HepG2 (cell line): ENCODE results near the gene PRDX5. TPM values are rescaled to one million over a fixed set of nuclear protein-coding genes. Genes with fewer than 3 reads are reported as not detected.

ENCODE experiments used
- ATAC-seq: fragments of 200-7000 bp; cut with Tn5 transposase; 3 replicates; pipeline ENCODE4 v1.9.1; 2020; ENCODE audit warnings: mild to moderate bottlenecking, moderate library complexity
- BruUV-seq: library from RNA; stranded (reverse); fragments of 400-500 nt; replicated peaks from 2 replicates; lab custom pipeline; 2021; lab: Mats Ljungman, UMichigan
- CTCF ChIA-PET: fragments of 300-600 bp; formaldehyde crosslinking; extraction: SDS; loops from one replicate; lab custom pipeline; 2021; ENCODE audit warnings: low total read pairs, inconsistent platforms, low intra/inter-chr PET ratio; lab: Yijun Ruan, JAX
- POLR2A ChIA-PET: fragments of 350-600 bp; sonication (Branson Sonifier 250); formaldehyde crosslinking; loops from one replicate; lab custom pipeline; 2020; ENCODE audit warnings: antibody characterized with exemption, inconsistent platforms; lab: Yijun Ruan, JAX
- DNase-seq: peaks from one replicate; pipeline ENCODE4 v3.0.0-alpha.2; 2015; ENCODE audit warnings: low spot score
- FAIRE-seq: peaks from 3 replicates; lab custom pipeline; 2011; peaks lifted over from hg19 to GRCh38; lab: Jason Lieb, UNC
- H2AFZ ChIP-seq: one replicate; pipeline ENCODE4 v1.6.1; 2011; ENCODE audit warnings: low read length, inconsistent platforms
- H3K27ac ChIP-seq: fragments of 300-600 bp; 3 replicates; pipeline ENCODE4 v1.8.0; 2011; ENCODE audit warnings: mixed run types, mild to moderate bottlenecking, mixed read lengths, low read length, inconsistent platforms; ENCODE audit not compliant: insufficient read depth; ENCODE audit errors: extremely low read length
- H3K27me3 ChIP-seq, 2 experiments: fragments of 200-600 bp in 1 of 2; 2 replicates in 1 of 2; 3 replicates in 1 of 2; pipeline versions ENCODE4 v1.6.0 to v1.8.0; 2011; ENCODE audit warnings: low read length in 2 of 2, mild to moderate bottlenecking in 2 of 2, moderate library complexity in 2 of 2, inconsistent platforms in 1 of 2; ENCODE audit not compliant: insufficient read depth in 2 of 2, control insufficient read depth in 1 of 2
- H3K36me3 ChIP-seq, 2 experiments: fragments of 200-600 bp in 1 of 2; replicated peaks in 1 of 2; 2 replicates in 1 of 2; 3 replicates in 1 of 2; pipeline versions ENCODE4 v1.5.1 to v1.8.0; 2011; ENCODE audit warnings: low read length in 2 of 2, inconsistent platforms in 1 of 2; ENCODE audit not compliant: insufficient read depth in 2 of 2, control insufficient read depth in 1 of 2
- H3K4me1 ChIP-seq: 2 replicates; pipeline ENCODE4 v1.5.1; 2012; ENCODE audit warnings: low read length, inconsistent platforms; ENCODE audit not compliant: insufficient read depth
- H3K4me2 ChIP-seq: 2 replicates; pipeline ENCODE4 v1.6.0; 2011; ENCODE audit warnings: low read depth, low read length, inconsistent platforms
- H3K4me3 ChIP-seq, 3 experiments: fragments of 200-600 bp in 1 of 3; sonication (generic), shearing (Covaris generic) in 1 of 3; replicated peaks in 1 of 3; 2 replicates each; pipeline ENCODE4 v1.5.1; 2011 to 2016; ENCODE audit warnings: low read length in 3 of 3, inconsistent platforms in 2 of 3, low read depth in 2 of 3, mild to moderate bottlenecking in 2 of 3, control low read depth in 1 of 3, mixed read lengths in 1 of 3; ENCODE audit not compliant: insufficient read depth in 1 of 3
- H3K79me2 ChIP-seq: one replicate; pipeline ENCODE4 v1.6.1; 2011; ENCODE audit warnings: low read length, inconsistent platforms; ENCODE audit not compliant: insufficient read depth
- H3K9ac ChIP-seq: 2 replicates; pipeline ENCODE4 v1.6.0; 2011; ENCODE audit warnings: mild to moderate bottlenecking, low read depth, low read length, inconsistent platforms; ENCODE audit not compliant: insufficient read depth
- H3K9me3 ChIP-seq: 2 replicates; pipeline ENCODE4 v1.5.1; 2012; ENCODE audit warnings: mild to moderate bottlenecking, low read length
- H4K20me1 ChIP-seq: 2 replicates; pipeline ENCODE4 v1.6.0; 2011; ENCODE audit warnings: inconsistent platforms, mild to moderate bottlenecking, low read length, moderate library complexity; ENCODE audit not compliant: insufficient read depth
- CAMTA2 ChIP-seq: sonication (generic); formaldehyde crosslinking; IDR thresholded peaks from 2 replicates; pipeline ENCODE4 v1.4.0; 2020; ENCODE audit warnings: mild to moderate bottlenecking, missing genetic modification reagents, borderline replicate concordance
- CBFB ChIP-seq: sonication (generic); formaldehyde crosslinking; IDR thresholded peaks from 2 replicates; pipeline ENCODE4 v1.4.0; 2020; ENCODE audit warnings: missing genetic modification reagents
- CREM ChIP-seq, 2 experiments: sonication (generic) in 1 of 2; formaldehyde crosslinking in 1 of 2; IDR thresholded peaks; 2 replicates each; pipeline versions ENCODE4 v1.4.0 to v1.6.1; 2016 to 2020; ENCODE audit warnings: antibody characterized with exemption in 1 of 2, mild to moderate bottlenecking in 1 of 2, missing genetic modification reagents in 1 of 2
- ELF1 ChIP-seq: sonication (generic); formaldehyde crosslinking; IDR thresholded peaks from 2 replicates; pipeline ENCODE4 v1.4.0; 2020; ENCODE audit warnings: missing genetic modification reagents
- FOSL1 ChIP-seq: sonication (generic); formaldehyde crosslinking; IDR thresholded peaks from 2 replicates; pipeline ENCODE4 v1.9.0; 2021; ENCODE audit warnings: missing genetic modification reagents, borderline replicate concordance
- JUND ChIP-seq: sonication (generic); formaldehyde crosslinking; IDR thresholded peaks from 2 replicates; pipeline ENCODE4 v1.8.0; 2022; ENCODE audit warnings: mild to moderate bottlenecking, missing genetic modification reagents
- ONECUT2 ChIP-seq: sonication (generic); formaldehyde crosslinking; IDR thresholded peaks from 2 replicates; pipeline ENCODE4 v1.4.0; 2020; ENCODE audit warnings: missing genetic modification reagents
- SALL1 ChIP-seq: sonication (generic); formaldehyde crosslinking; IDR thresholded peaks from 2 replicates; pipeline ENCODE4 v1.8.0; 2022; ENCODE audit warnings: mild to moderate bottlenecking, missing genetic modification reagents
- ZFP36L2 ChIP-seq: sonication (generic); formaldehyde crosslinking; IDR thresholded peaks from 2 replicates; pipeline ENCODE4 v1.4.0; 2020; ENCODE audit warnings: missing genetic modification reagents
- ZNF768 ChIP-seq: sonication (generic); formaldehyde crosslinking; IDR thresholded peaks from 2 replicates; pipeline ENCODE4 v1.4.0; 2020; ENCODE audit warnings: missing genetic modification reagents
- ZNF790 ChIP-seq: sonication (generic); formaldehyde crosslinking; IDR thresholded peaks from 2 replicates; pipeline ENCODE4 v1.8.0; 2022; ENCODE audit warnings: missing genetic modification reagents, mild to moderate bottlenecking, borderline replicate concordance
- WGBS: methylation state at CpG from one replicate; pipeline ENCODE4 v1.1.6; 2017; ENCODE audit warnings: low lambda C conversion rate; 5-methylcytosine and 5-hydroxymethylcytosine counted together
- in situ Hi-C: cut with HindIII; loops from 2 replicates; pipeline ENCODE4 v1.10.0; 2017; ENCODE audit warnings: low pct_unique_long_range_greater_than_20kb; ENCODE audit not compliant: extremely low pct_ligation_motif_present
- intact Hi-C: fragments of 100-400 bp; cut with micrococcal nuclease; formaldehyde crosslinking; loops from one replicate; pipeline ENCODE4 v1.10.0; 2022; ENCODE audit not compliant: unreplicated experiment
- polyA plus RNA-seq, 8 experiments: library from polyadenylated mRNA; depleted of rRNA in 3 of 8; stranded (reverse) in 7 of 8; unstranded in 1 of 8; fragments of >200 nt; fragmentation: Illumina TruSeq in 4 of 8; extraction: Trizol in 4 of 8; gene quantifications; 2 replicates each; pipeline versions ENCODE4 v1.2.1 to v1.2.3, GENCODE V29; 2011 to 2016; ENCODE audit warnings: low read depth in 4 of 8, missing spikeins in 1 of 8, mixed read lengths in 1 of 8; ENCODE audit not compliant: insufficient read depth in 1 of 8
- total RNA-seq, 5 experiments: library from RNA; depleted of rRNA; stranded (reverse); fragments of >200 nt; fragmentation: Illumina TruSeq; extraction: Trizol; gene quantifications; 2 replicates each; pipeline ENCODE4 v1.2.3, GENCODE V29; 2016; ENCODE audit warnings: low read depth in 1 of 5
- TF ChIP-seq, protein P1 (sequence below): sonication (generic); formaldehyde crosslinking; IDR thresholded peaks from 2 replicates; pipeline ENCODE4 v1.4.0; 2020; ENCODE audit warnings: missing genetic modification reagents
- TF ChIP-seq, protein P2 (sequence below): sonication (generic); formaldehyde crosslinking; IDR thresholded peaks from 2 replicates; pipeline ENCODE4 v1.8.1; 2023; ENCODE audit warnings: mild to moderate bottlenecking, missing genetic modification reagents, borderline replicate concordance
- TF ChIP-seq, protein P3 (sequence below): sonication (generic); formaldehyde crosslinking; IDR thresholded peaks from 2 replicates; pipeline ENCODE4 v1.5.0; 2020; ENCODE audit warnings: missing genetic modification reagents

PRDX5 gene
- total and polyA plus RNA-seq, 2 of the 13 experiments (the other 11 are each of a cell fraction or from before 2014, with no cell fraction given), result 215 to 311 TPM

DNA sequence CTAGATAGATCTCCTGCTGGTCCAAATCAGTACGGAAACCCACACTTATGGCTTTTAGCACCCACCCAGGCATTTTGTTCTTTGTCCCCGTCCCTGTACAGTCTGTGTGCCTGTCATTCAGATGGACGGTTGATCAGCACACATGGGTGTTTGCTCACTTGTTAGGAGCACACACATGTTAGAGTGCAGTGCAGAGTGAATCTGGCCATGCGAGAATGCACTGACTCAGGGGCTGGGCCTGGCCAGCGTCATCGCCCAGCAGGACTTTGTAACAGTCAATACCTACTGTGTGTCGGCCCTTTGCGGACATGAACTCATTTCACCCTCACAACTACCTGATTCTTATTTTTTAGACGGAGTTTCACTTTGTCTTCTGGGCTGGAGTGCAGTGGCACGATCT lies 44.4 kb downstream of the PRDX5 start:
- H4K20me1 ChIP-seq, result no peaks in the 10 kb centered on the region
- 100% methylated on average over 10 of the region's 10 CpGs for WGBS
- in situ Hi-C loops, result no loop called here
- no TSS peak for BruUV-seq
- H3K27me3 ChIP-seq, result no peaks in the 10 kb centered on the region; a peak in 1 of 5 replicates
- H3K4me3 ChIP-seq, result no peak overlapping the region
- H3K27ac ChIP-seq, result no peak overlapping the region
- ChIA-PET POLR2A (no interaction called here), CTCF (no interaction called here)
- intact Hi-C loops, result no loop called here
- H3K9me3 ChIP-seq, result no peaks in the 10 kb centered on the region
- ATAC-seq, result no peak
- H3K79me2 ChIP-seq, result no peaks in the 10 kb centered on the region
- DNase-seq, result no peak
- FAIRE-seq, result no peak
- H2AFZ ChIP-seq, result no peak overlapping the region
- TF ChIP-seq, protein P1, sequence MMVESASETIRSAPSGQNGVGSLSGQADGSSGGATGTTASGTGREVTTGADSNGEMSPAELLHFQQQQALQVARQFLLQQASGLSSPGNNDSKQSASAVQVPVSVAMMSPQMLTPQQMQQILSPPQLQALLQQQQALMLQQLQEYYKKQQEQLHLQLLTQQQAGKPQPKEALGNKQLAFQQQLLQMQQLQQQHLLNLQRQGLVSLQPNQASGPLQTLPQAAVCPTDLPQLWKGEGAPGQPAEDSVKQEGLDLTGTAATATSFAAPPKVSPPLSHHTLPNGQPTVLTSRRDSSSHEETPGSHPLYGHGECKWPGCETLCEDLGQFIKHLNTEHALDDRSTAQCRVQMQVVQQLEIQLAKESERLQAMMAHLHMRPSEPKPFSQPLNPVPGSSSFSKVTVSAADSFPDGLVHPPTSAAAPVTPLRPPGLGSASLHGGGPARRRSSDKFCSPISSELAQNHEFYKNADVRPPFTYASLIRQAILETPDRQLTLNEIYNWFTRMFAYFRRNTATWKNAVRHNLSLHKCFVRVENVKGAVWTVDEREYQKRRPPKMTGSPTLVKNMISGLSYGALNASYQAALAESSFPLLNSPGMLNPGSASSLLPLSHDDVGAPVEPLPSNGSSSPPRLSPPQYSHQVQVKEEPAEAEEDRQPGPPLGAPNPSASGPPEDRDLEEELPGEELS, result no peak
- no peak for TF ChIP-seq CREM (IDR thresholded peaks at IDR 0.05)
- no peak for TF ChIP-seq CREM (CRISPR knock-in tag; IDR thresholded peaks at IDR 0.05)
- TF ChIP-seq ZNF768 (CRISPR knock-in tag), result 0 out of 2 replicates have a peak, but pooled peaks have one; percentile 2
- TF ChIP-seq, protein P2, sequence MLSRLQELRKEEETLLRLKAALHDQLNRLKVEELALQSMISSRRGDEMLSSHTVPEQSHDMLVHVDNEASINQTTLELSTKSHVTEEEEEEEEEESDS, result no peak
- no peak for TF ChIP-seq ELF1
- TF ChIP-seq FOSL1, result no peak
- no peak for TF ChIP-seq ZNF790 (CRISPR knock-in tag)
- no peak overlapping the region for H3K4me2 ChIP-seq
- no peak overlapping the region for H3K9ac ChIP-seq
- H3K36me3 ChIP-seq, result peaks cover 7 to 30% of the 10 kb centered on the region in 2 experiments
- H3K4me1 ChIP-seq, result peaks cover 23% of the 10 kb centered on the region

DNA sequence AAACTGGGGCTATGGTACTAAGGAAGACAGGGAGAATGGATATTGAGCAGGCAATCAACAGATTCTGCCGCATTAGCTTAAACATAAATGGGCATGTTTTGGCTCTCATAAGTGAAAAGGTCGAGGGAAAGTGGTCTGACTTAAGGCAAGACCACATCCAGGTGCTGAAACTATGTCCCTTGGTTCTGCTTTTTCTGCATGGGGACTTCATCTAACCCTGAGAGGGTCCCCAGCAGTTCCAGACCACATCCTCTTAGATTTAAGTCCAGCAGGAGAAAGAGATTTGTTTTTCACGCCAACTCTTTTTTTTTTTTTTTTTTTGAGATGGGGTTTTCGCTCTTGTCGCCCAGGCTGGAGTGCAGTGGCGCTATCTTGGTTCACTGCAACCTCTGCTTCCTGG lies 46.5 kb downstream of the PRDX5 start:
- BruUV-seq, result no TSS peak
- in situ Hi-C loops, result no loop called here
- ChIA-PET CTCF (no interaction called here), POLR2A (no interaction called here)
- intact Hi-C loops, result no loop called here
- no peak overlapping the region for H3K4me2 ChIP-seq
- no peak overlapping the region for H3K9ac ChIP-seq
- H3K4me3 ChIP-seq, result no peak overlapping the region
- FAIRE-seq, result no peak
- 91% methylated on average over 6 of the region's 6 CpGs for WGBS
- no peaks in the 10 kb centered on the region; a peak in 1 of 5 replicates for H3K27me3 ChIP-seq
- no peak for ATAC-seq
- DNase-seq, result no peak
- H3K79me2 ChIP-seq, result no peaks in the 10 kb centered on the region
- no peaks in the 10 kb centered on the region for H3K9me3 ChIP-seq
- H3K4me1 ChIP-seq, result peaks cover 7% of the 10 kb centered on the region
- peaks cover 7 to 34% of the 10 kb centered on the region in 2 experiments for H3K36me3 ChIP-seq
- H2AFZ ChIP-seq, result no peak overlapping the region
- no peaks in the 10 kb centered on the region for H4K20me1 ChIP-seq
- H3K27ac ChIP-seq, result no peak overlapping the region
- TF ChIP-seq, protein P3, sequence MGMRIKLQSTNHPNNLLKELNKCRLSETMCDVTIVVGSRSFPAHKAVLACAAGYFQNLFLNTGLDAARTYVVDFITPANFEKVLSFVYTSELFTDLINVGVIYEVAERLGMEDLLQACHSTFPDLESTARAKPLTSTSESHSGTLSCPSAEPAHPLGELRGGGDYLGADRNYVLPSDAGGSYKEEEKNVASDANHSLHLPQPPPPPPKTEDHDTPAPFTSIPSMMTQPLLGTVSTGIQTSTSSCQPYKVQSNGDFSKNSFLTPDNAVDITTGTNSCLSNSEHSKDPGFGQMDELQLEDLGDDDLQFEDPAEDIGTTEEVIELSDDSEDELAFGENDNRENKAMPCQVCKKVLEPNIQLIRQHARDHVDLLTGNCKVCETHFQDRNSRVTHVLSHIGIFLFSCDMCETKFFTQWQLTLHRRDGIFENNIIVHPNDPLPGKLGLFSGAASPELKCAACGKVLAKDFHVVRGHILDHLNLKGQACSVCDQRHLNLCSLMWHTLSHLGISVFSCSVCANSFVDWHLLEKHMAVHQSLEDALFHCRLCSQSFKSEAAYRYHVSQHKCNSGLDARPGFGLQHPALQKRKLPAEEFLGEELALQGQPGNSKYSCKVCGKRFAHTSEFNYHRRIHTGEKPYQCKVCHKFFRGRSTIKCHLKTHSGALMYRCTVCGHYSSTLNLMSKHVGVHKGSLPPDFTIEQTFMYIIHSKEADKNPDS, result no peak
- TF ChIP-seq JUND, result no peak
- TF ChIP-seq ZFP36L2 (CRISPR knock-in tag), result no peak
- TF ChIP-seq SALL1 (CRISPR knock-in tag), result no peak
- no peak for TF ChIP-seq ONECUT2
- no peak for TF ChIP-seq CAMTA2 (CRISPR knock-in tag)
- no peak for TF ChIP-seq CBFB (CRISPR knock-in tag)
